Forelimb muscle (tissue), 1 donor: ENCODE data around the gene DERA. TPM values are rescaled to one million over a fixed set of nuclear protein-coding genes. Genes with fewer than 3 reads are reported as not detected.
"Not testable (repeated sequence)": the region's sequence is repeated elsewhere in the genome, so short reads cannot be mapped to it uniquely, and the experiment has no call there.

ENCODE experiments used
- DNase-seq: peaks from one replicate; pipeline ENCODE4 v3.0.0-alpha.2; 2013; ENCODE audit warnings: low read depth
- polyA plus RNA-seq: library from polyadenylated mRNA; unstranded; fragments of 120-200 nt; gene quantifications from one replicate; pipeline ENCODE4 v1.2.1, GENCODE V29; 2013; ENCODE audit not compliant: insufficient read length

Gene DERA
- polyA plus RNA-seq, 1 donor: 28.0 TPM

DNA sequence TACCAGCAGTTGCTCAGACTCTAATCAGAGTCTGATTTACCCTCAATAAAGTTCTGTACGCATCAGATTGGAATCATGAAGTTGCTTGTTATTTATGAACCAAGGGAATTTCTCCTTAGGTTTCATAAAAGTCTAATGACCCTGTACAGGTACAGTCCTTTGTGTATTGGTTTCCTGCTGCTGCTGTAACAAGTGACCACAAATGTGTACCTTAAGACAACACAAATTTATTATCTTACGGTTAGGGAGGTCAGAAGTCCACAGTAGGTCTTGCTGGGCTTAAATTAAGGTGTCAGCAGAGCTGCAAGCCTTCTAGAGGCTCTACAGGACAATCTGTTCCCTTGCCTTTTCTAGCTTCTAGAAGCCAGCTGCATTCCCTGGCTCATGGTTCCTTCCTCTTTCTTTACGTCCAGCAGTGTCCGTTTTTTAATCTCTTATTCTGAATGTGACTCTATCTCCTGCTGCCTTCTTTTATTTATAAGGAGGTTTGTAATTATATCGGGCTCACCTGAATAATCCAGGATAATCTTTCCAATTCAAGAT is 6.7 kb upstream of the DERA start:
- no peak for DNase-seq

DNA sequence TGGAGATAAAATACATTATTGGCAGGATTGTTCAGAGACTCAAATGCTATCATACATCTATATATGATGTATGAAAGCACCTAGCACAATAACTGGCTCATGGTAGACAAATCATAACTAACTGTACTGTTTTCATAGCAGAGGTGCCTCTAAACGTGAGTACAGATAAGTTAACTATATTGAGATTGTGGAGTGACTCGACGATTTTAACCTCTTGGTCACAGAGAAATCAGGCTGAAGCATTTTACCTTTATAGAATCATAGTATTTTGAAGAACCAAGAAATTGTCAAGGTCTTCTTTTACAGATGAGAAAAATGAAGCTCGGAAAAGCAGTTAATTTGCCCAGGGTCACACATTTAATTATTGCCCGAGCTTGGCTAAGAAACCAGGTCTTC is 666 bp upstream of the DERA start:
- no peak for DNase-seq

DNA sequence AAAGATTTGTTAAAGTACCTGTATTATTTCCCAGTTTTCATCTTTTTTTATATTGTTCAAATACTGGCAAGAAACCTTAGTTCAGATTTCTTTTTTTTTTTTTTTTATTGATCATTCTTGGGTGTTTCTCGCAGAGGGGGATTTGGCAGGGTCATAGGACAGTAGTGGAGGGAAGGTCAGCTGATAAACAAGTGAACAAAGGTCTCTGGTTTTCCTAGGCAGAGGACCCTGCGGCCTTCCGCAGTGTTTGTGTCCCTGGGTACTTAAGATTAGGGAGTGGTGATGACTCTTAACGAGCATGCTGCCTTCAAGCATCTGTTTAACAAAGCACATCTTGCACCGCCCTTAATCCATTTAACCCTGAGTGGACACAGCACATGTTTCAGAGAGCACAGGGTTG is 799 bp downstream of the DERA start:
- DNase-seq: not testable (repeated sequence)

DNA sequence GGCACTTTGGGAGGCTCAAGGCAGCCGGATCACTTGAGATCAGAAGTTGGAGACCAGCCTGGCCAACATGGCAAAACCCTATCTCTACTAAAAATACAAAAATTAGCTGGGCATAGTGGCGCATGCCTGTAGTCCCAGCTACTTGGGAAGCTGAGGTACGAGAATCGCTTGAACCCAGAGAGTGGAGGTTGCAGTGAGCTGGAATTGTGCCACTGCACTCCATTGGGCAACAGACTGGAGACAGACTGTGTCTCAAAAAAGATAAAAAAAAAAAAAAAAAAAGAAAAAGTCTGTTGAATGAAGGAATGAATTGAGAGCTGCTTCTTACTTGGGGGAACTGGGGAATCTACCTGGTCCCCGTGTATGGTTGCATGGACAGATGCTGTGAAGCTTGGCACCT is 3.0 kb downstream of the DERA start:
- DNase-seq: not testable (repeated sequence)

GRCh38 chr12:15918066-15918465 is 6.9 kb downstream of the DERA start:
- DNase-seq: no peak

- DNase-seq: peak; percentile 61
Observed at GRCh38 chr12:15919418-15919817, 8.3 kb downstream of the DERA start.

- DNase-seq: no peak
Observed at GRCh38 chr12:15924956-15925355, 13.8 kb downstream of the DERA start.

DNA sequence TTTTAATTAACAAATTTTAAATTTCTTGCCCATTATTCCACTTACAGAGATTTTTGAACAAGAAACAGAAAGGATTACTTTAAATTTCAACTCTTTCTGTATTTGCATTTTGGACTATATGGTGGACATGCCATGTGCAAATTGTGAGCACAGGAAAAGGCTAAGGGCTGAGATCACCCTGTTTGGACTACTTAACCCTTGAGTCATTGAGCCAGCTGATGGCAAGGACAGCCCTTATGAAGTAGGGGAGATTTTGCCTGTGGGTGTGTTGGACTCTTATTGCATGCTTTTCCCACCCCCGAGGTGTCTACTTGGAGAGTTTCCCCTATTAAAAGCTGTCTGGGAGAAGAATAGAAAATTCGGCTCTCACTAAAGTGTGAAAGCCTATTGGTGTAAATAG is 17.2 kb downstream of the DERA start:
- no peak for DNase-seq

DNA sequence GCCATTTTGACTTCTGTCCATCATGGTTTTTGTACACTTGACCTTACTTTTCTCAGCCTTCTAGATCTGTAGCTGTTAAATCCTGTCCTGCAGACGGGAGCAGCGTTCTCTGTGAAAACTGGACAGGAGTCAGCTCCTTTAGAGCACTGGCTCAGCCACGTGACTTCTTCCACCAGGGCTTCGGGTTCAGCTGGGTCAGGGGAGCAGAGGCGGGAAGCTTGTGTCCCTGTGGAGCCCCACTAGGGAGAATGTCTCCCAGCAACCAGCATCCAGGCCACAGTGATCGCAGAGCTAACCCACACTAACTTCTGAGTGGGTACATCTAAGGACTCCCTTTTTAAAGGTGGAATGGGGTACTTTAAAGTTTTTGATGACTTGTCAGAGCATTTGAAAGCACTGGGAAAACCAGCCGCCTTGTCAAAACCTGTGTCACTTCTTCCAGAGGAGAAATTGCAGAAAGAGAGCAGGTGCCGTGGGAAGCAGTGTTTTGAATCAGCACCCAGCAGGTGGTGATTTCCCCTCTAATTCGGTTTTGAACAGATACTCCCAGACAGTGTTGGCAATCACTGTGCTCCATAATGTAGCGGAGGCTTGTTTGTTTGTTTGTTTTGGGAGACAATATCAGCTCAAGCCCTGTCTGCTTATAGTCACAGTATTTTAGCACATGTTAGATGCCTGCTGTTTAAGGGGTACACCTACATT is 17.9 kb downstream of the DERA start:
- DNase-seq: no peak

DNA sequence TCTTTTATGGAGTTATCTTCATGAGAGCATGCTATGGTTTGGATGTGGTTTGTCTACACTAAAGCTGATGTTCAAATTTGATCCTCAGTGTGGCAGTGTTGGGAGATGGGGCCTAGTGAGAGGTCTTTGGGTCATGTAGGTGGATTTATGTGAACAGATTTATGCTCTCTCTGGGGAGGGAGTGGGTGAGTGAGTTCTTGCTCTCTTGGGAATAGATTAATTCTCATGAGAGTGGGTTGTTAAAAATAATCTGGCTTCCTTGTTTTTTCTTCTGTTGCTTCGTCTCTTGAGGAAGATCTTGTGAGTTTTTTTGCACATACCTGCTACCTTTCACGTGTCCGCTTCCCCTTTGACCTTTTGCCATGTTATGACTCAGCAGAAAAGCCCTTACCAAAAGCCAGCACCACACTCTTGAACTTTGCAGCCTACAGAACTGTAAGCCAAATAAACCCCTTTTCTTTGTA is 20.5 kb downstream of the DERA start:
- DNase-seq: no peak

- DNase-seq: no peak
Observed at GRCh38 chr12:15932327-15932726, 21.2 kb downstream of the DERA start.

DNA sequence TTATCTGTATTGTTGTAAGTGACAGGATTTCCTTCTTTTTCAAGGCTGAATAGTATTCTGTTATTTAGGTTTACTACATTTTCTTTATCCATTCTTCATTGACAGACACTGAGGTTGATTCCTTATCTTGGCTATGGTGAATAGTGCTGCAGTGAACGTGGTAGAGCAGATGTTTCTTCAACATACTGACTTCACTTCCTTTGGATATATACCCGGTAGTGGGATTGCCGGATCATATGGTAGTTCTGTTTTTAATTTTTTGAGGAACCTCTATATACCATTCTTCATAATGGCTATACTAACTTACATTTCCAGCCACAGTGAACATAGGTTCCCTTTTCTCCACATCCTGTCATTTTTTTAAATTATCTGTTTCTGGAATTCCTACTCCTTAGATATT is 21.8 kb downstream of the DERA start:
- no peak for DNase-seq

DNA sequence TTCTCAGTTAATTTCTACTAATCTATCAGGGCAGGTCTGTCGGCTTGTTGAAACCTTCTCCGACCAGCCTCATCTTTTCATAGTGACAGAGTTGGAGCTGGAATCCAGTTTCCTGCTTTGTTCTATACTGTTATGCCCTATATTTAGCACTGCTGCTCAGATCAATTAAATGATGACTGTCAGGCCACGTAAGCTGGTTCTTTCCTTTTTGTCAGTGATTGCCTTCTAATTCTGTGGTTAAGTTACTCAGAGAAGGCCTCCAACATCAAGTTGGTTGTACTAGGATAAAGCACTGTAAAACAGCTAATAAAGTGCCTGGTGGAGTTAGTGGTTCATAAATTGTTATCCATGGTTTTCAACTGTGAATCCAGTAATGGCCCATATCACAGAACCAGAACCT is 22.6 kb downstream of the DERA start:
- DNase-seq: no peak

DNA sequence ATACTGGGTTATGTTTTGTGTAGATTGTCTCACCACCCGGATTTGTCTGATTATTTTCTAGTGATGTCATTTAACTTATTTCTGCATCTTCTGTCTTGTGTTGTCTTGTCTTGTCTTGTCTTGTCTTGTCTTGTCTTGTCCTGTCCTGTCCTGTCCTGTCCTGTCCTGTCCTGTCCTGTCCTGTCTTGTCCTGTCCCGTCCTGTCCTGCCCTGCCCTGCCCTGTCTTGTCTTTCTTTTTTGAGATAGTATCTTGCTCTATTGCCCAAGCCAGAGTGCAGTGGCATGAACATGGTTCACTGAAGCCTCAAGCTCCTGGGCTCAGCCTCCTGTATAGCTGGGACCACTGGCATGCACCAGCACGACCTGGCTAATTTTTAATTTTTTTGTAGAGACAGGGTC is 25.6 kb downstream of the DERA start:
- no peak for DNase-seq

DNA sequence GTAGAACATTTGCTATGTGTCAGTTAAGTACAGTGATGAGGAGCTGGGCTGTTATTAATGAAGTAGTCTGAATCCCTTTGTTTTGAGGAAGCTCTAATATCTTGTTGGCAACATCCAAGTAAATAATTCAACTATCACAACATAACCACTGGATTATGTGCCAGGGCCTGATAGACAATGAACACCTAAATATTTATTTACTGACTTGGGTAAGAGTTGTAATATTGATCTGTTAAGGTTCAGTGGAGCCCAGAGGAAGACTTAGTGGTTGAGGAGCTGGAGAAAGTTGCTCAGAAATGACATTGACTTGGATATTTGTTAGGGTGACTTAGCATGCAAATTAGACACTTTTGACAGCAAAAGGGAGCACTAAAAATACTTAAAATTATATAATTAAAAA is 26.8 kb downstream of the DERA start:
- no peak for DNase-seq

DNA sequence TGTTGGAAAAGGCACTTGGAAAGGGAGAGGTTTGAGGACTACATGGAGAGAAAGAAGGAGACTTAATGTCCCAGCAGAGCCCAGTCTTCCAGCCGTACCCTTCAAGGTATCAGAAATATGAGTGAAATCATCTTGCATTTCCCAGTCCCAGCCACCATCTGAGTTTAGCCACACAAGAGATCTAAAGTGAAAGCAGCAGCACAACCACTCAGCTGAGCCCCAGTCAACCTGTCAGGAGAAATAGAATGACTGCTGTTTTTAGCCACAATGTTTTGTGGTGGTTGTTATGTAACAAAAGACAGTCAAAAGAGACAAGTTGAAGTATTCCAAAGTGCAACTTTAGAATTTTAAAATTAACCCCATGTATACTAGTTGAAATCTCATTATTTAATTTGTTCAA is 28.0 kb downstream of the DERA start:
- no peak for DNase-seq

DNA sequence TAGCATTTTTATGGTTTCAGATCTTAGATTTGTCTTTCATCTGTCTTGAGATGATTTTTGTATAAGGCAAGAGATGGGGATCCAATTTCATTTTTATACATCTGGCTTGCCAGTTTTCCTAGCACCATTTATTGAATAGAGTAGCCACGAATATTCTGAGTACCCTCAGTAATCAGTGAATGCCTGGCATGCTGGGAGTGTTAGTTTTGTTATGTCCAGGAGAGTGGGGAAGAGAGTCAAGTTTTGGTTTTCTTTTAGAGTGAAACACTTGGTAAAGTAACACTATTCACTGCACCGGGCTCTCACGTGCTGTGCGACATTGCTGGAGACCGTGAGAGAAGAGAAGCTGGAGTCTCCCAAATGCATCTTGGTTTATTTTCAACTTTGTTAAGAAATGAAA is 31.3 kb downstream of the DERA start:
- no peak for DNase-seq

- not testable (repeated sequence) for DNase-seq
Observed at GRCh38 chr12:15943519-15943918, 32.4 kb downstream of the DERA start.

- not testable (repeated sequence) for DNase-seq
Observed at GRCh38 chr12:15948461-15948860, 37.3 kb downstream of the DERA start.

DNA sequence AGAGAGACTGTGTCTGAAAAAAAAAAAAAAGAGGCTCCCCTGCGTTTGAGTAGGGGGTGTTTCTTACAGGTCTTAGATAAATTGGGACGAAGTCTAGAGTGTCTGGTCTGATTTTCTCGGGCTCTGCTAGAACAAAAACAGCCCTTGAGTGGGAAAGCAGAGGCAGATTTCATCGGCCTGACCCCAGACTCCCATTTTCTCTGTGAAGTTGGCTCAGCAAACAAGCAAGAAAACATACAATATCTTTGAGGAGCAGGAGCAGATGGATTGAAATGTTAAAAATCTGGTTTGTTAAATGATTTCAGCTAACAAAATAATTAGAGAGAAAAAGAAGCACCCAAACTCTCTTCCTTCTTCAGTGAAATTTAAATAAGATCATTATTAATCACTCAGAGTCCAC is 44.1 kb downstream of the DERA start:
- DNase-seq: no peak

DNA sequence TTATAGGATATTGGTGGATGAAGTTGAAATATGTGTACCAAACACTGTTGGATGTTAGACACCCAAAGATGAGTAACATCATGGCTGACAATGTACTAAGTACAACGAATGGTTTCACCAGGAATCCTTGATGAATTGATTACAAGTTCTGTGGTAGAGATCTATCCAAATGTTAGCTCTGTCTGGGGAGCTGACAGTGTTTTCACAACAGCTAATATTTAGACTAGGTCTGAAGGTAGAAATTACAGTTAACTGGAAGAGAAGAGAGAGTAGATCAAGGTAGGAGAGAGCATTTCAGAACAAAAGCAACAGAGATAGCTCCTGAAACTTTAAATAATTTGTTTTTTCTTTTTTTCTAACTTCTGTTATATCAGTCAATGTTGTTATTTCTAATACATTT is 44.9 kb downstream of the DERA start:
- DNase-seq: no peak

DNA sequence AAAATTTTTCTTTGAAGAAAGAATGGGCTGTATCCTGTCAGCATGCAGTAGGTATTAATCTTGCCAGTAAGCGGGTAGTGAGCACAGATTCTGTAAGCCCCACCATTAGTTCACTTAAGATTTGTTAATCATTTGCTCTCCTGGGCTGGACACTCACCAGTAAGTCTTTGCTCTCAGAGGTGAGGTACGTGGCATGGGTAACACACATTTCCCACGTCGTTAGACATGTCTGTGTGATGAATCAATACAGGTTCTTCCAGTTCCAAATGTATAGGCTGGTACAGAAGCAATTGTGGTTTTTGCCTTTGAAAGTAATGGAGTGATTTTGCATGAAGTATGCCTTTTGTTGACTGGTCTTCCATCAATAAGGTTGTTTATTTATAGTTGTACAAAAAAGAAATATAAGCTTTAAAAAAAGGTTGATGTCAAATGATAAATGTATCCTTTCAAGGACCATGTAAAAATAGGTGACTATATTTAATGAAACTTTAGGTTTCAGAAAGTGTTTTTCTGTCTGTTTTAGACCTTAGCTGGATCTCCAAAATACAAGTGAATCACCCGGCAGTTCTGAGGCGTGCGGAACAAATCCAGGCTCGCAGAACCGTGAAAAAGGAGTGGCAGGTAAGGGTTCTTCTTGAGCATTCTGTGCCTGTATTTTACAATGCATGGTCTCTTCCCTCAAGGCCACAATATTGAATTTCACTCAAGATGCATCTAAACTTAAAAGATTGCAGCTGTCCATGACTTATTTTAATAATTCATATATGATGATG is 45.5 kb downstream of the DERA start:
- no peak for DNase-seq

GRCh38 chr12:15962760-15963159 is 51.6 kb downstream of the DERA start:
- no peak for DNase-seq
